NCI-H460 (cell line): ENCODE results near the gene GUCA1A. TPM values are rescaled to one million over a fixed set of nuclear protein-coding genes. Genes with fewer than 3 reads are reported as not detected.
"Not testable (repeated sequence)": the region's sequence is repeated elsewhere in the genome, so short reads cannot be mapped to it uniquely, and the experiment has no call there.

Source experiments
- DNase-seq: peaks from one replicate; pipeline ENCODE4 v3.0.0-alpha.2; 2016; ENCODE audit warnings: low read depth; ENCODE audit errors: extremely low read depth
- total RNA-seq: library from RNA; depleted of rRNA; stranded (reverse); fragments of >200 nt; shearing (Covaris generic); gene quantifications from 2 replicates; pipeline ENCODE4 v1.2.3, GENCODE V29; 2014

GUCA1A gene
- total RNA-seq, 1 experiment from 2014 or later = not detected

GRCh38 chr6:42202131-42202915 lies 29.2 kb downstream of the GUCA1A start:
- DNase-seq = not testable (repeated sequence)

DNA sequence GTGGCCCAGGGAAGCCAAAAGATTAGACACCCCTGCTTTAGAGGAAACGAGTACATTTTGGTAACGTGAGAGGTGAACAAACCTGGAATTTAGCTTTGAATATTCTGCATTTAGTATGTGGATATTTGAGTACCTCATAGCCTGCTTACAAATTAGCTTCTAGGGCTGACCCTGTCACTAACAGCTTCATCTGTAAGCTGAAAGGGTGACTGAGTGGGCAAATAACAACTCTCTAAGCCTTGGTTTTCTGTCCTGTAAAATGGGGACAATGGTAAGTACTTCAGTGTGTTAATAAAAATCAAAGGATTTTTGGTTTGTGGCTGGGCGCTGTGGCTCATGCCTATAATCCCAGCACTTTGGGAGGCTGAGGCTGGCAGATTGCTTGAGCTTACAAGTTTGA lies 30.0 kb downstream of the GUCA1A start:
- DNase-seq = no peak

- DNase-seq = no peak
Observed at GRCh38 chr6:42204768-42205282, 31.7 kb downstream of the GUCA1A start.

- DNase-seq = not testable (repeated sequence)
Observed at GRCh38 chr6:42207559-42207958, 34.4 kb downstream of the GUCA1A start.

DNA sequence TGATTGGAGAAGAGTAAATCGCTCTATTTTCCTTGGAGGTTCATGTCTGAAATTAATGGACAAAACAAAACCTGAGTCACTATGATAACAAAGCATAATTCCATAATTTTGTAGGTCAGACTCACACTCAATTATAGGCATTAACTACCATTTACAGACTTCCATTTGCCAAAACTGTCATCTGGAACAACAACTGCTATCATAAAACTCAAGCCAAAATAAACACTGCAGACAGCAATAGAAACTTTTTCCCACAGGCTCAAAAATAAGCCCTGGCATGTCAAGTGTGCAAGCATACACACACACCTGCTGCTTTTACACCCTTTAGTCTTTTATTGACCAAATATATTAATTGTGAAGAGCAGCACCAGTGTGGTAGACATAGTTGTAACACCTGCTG lies 37.4 kb downstream of the GUCA1A start:
- no peak for DNase-seq

- no peak for DNase-seq
Observed at GRCh38 chr6:42211726-42212125, 38.6 kb downstream of the GUCA1A start.

DNA sequence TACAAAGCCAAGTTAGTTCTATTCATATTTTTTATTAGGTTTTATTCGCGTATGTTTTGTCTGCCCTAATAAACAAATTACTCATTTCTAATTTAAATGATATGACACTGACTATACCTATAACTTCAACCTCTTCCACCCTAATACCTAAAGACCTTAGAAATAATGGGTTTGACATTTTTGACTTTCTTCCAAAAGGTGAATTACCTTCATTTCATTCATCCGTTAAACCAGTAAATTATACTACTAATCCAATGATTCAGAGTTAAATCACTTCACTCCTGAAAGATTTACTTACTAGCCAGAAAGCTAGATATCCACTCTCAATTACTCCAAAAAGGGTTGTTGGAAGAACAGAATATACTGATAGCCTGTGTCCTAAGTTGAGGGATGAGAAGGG lies 39.3 kb downstream of the GUCA1A start:
- DNase-seq = no peak

- DNase-seq = not testable (repeated sequence)
Observed at GRCh38 chr6:42216495-42216894, 43.3 kb downstream of the GUCA1A start.

- DNase-seq = no peak
Observed at GRCh38 chr6:42217157-42217518, 44.0 kb downstream of the GUCA1A start.

DNA sequence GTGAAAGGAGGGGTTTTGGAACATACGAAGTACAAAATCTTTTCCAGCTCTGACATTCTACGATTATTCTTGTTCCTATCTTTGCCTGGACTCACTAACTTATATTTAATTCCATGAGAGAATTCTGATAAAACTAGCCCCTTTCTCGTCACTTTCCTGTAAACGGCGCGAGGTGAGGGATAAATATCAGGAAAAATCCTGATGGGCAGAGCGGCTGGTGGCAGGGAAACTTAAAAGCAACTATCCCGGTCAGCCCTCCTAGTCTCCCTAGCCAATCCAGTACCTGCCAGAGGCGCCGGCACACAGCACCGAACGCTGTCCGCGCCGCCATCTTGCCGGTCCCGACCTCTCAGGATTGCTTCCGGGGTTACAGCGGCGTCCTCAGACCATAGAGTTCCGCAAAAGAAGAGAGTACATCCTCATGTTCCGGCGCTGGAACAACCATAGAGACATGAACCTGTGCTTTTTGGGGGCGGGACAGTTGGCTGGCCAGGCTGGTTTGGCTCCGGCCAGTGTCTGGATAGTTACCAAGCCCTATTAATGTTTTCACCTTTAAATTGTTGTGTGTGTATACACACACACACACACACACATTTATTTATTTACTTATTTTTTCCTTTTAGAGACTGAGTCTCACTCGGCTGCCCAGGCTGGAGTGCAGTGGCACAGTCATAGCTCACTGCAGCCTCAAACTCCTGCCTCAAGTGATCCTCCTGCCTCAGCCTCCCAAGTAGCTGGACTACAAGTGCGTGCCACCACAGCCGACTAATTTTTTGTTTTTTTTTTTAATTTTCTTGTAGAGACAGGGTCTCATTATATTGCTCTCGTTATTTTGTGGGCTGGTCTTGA lies 44.6 kb downstream of the GUCA1A start, which contains the start of gene MRPS10:
TSS of gene MRPS10 (minus strand) at position 343 of the 849 bp plus-strand sequence. CDS start at position 331, 12 bp downstream.
- peak; percentile 91 for DNase-seq

- no peak for DNase-seq
Observed at GRCh38 chr6:42220807-42221206, 47.6 kb downstream of the GUCA1A start.

- no peak for DNase-seq
Observed at GRCh38 chr6:42221546-42221945, 48.4 kb downstream of the GUCA1A start.

GRCh38 chr6:42222448-42222847 lies 49.3 kb downstream of the GUCA1A start:
- DNase-seq = no peak

GRCh38 chr6:42224222-42225028 lies 51.3 kb downstream of the GUCA1A start:
- DNase-seq = peak; percentile 85

DNA sequence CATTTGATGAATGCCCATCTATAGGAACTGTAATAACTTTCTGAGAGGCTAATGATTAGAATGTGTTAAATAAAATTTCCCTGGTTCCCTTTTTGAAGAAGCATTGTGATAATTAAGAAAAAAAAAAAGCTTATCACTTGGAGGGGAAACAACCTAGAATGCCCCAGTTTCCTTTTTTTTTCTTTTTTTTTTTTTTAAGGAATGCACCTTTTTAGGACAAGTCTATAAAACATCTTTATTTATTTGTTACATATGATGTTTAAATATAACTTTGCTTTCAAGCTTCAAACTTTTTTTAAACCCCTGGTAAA lies 51.8 kb downstream of the GUCA1A start:
- no peak for DNase-seq

GRCh38 chr6:42225419-42225818 lies 52.3 kb downstream of the GUCA1A start:
- DNase-seq = no peak

- no peak for DNase-seq
Observed at GRCh38 chr6:42226161-42226611, 53.0 kb downstream of the GUCA1A start.

DNA sequence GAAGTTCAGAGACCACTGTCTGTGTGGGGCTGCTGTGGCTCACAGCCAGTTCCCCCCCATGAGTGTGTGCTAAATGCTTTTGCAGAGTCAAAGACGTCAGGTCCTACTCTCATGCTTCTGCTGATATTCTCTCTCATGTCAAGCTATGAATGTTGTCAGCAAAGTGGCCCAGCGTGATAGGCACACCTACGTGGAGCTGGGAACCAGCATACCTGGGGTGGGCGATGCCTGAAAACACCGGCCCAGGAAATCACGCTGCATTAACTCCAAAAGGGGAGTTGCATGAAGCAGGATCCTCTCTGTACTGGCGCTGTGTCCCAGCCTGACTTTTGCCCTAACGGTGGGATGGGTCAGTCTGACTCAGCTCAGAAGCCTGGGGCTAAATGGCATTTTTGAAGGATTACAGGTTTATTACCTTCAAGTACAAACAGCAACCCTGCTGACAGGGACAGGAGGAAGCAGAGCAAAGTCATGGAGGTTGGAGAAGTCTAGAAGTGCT lies 53.5 kb downstream of the GUCA1A start:
- peak; percentile 22 for DNase-seq

DNA sequence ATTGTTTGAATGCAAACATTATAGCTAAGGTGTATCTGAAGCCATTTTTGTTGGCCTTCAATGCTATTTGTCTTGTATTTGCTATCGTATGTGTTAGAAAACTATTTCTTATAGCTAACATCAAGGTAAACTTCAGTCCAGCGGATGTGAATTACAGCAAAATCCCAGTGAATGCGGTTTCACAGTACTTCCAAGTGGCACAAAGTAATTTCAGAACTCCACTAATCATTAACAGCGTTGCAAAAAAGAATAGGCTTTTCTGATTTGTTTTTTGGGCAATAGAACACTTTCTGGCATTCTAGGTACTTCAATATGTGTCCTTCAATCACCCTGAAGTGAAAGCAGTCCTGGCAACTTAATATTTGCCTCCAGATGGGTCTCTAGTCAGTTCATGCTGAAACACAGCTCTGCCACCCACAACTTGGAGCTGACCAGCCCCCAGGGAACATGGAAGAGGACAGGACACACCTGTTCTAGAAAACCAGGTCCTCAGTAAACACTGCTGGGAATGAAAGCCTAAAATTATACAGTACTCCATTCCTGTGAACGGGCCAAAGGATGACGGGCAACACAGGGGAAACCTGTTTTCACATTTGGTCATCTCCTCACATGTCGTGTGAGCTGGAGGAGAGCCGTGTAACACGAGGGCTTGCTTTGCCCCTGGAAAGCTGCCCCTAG lies 54.1 kb downstream of the GUCA1A start:
- no peak for DNase-seq

DNA sequence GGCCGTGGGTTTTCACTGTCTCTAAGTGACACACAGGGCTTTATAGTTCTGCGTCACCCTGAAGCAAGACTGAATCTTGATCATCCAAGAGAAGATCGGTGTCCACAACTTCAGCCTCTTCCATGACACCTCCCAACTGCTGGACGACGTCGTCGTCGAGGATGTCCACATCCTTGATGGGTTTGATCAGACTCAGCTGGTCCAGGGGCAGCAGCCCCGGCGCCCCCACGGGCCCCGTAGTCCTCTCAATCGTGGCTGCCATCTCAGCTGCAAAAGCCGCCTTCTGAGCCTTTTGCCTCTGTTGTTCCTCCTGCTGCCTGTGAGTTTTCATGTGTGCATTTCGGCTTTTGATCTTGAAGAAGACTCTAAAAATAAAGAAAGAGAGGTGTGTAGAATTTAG lies 55.1 kb downstream of the GUCA1A start:
- no peak for DNase-seq
